Measurements from ENCODE around the gene DCANP1. TPM values are rescaled to one million over a fixed set of nuclear protein-coding genes. Genes with fewer than 3 reads are reported as not detected.

The DCANP1 gene
- total and polyA plus RNA-seq, 2 of the 13 experiments (the other 11 are each of a cell fraction or from before 2014, with no cell fraction given): not detected

DNA sequence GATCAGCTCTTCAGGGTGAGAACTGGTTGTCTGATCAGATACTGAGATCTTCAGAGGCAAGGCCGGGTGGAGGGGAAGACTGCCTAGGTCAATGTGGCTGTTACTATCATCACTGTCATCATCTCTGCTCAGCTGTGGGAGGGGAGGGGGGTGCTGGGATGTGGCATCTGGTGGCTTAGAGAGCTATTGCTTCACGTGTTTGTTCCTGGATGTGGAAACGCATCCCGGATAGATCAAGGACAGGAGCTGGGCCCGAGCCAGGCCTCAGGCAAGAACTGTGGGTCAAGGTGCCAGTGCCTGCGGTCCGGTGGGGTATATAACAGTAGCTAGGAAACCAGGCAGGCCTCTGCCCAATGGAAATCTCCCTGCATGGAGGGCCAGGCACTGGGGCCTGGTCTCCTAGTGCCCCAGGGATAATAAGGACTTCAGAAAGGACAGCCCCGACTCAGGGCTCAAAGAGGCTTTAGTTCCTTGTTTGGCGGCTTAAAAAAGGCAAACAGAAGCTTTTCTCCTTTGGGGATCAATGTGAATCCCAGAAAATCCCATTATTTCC lies 35.3 kb upstream of the DCANP1 start (continued):
- TF ChIP-seq ZNF564 (CRISPR knock-in tag; IDR thresholded peaks at IDR 0.05): no peak
- TF ChIP-seq ELF1 (CRISPR knock-in tag; IDR thresholded peaks at IDR 0.05): peak; percentile 54
- TF ChIP-seq ZNF737 (CRISPR knock-in tag; IDR thresholded peaks at IDR 0.05; ENCODE audit: borderline replicate concordance): no peak
- TF ChIP-seq YEATS4 (CRISPR knock-in tag; IDR thresholded peaks at IDR 0.05; ENCODE audit: borderline replicate concordance): peak; percentile 37; the same call in 1 of the 2 replicates
- TF ChIP-seq, protein P1, sequence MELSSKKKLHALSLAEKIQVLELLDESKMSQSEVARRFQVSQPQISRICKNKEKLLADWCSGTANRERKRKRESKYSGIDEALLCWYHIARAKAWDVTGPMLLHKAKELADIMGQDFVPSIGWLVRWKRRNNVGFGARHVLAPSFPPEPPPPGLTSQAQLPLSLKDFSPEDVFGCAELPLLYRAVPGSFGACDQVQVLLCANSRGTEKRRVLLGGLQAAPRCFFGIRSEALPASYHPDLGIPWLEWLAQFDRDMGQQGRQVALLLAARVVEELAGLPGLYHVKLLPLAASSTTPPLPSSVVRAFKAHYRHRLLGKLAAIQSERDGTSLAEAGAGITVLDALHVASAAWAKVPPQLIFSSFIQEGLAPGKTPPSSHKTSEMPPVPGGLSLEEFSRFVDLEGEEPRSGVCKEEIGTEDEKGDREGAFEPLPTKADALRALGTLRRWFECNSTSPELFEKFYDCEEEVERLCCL (CRISPR knock-in tag; IDR thresholded peaks at IDR 0.05; ENCODE audit: borderline replicate concordance): no peak
- no peak for TF ChIP-seq ZNF720 (CRISPR knock-in tag; IDR thresholded peaks at IDR 0.05)
- no peak for TF ChIP-seq ZNF260 (CRISPR knock-in tag; IDR thresholded peaks at IDR 0.05; ENCODE audit: borderline replicate concordance, low read depth)
- TF ChIP-seq MEIS2 (CRISPR knock-in tag; IDR thresholded peaks at IDR 0.05): no peak
- TF ChIP-seq ARID4A (CRISPR knock-in tag; IDR thresholded peaks at IDR 0.05; ENCODE audit: borderline replicate concordance): peak; percentile 69; the same call in 1 of the 2 replicates
- TF ChIP-seq PCBP2 (optimal IDR thresholded peaks at IDR 0.05; ENCODE audit: low read depth, low read length, poor library complexity, severe bottlenecking): no peak
- no peak; the same call in 1 of the 2 replicates for TF ChIP-seq TBX2 (CRISPR knock-in tag; IDR thresholded peaks at IDR 0.05; ENCODE audit: borderline replicate concordance)
- no peak for TF ChIP-seq PCBP1 (IDR thresholded peaks at IDR 0.05; ENCODE audit: borderline replicate concordance, low read depth, low read length)
- no peak for TF ChIP-seq TSC22D2 (CRISPR knock-in tag; IDR thresholded peaks at IDR 0.05; ENCODE audit: borderline replicate concordance)
- no peak for TF ChIP-seq ZNF282 (IDR thresholded peaks at IDR 0.05; ENCODE audit: partially characterized antibody)
- no peak for TF ChIP-seq KLF12 (CRISPR knock-in tag; IDR thresholded peaks at IDR 0.05; ENCODE audit: borderline replicate concordance)
- TF ChIP-seq CCAR2 (optimal IDR thresholded peaks at IDR 0.05; ENCODE audit: low read depth, low read length): no peak
- TF ChIP-seq, protein P2, sequence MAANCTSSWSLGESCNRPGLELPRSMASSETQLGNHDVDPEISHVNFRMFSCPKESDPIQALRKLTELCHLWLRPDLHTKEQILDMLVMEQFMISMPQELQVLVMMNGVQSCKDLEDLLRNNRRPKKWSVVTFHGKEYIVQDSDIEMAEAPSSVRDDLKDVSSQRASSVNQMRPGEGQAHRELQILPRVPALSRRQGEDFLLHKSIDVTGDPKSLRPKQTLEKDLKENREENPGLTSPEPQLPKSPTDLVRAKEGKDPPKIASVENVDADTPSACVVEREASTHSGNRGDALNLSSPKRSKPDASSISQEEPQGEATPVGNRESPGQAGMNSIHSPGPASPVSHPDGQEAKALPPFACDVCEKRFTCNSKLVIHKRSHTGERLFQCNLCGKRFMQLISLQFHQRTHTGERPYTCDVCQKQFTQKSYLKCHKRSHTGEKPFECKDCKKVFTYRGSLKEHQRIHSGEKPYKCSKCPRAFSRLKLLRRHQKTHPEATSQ (CRISPR knock-in tag; IDR thresholded peaks at IDR 0.05; ENCODE audit: borderline replicate concordance): no peak
- TF ChIP-seq MAFF (IDR thresholded peaks at IDR 0.05; ENCODE audit: low read depth, low read length): no peak
- TF ChIP-seq ZNF883 (CRISPR knock-in tag; IDR thresholded peaks at IDR 0.05; ENCODE audit: not compliant biosample characterization): no peak
- no peak for TF ChIP-seq AHR (CRISPR knock-in tag; IDR thresholded peaks at IDR 0.05)

Measured in HepG2 (cell line).